Rectal smooth muscle tissue (tissue), 1 donor: ENCODE results near the gene POU1F1.
"Not testable (repeated sequence)": the region's sequence is repeated elsewhere in the genome, so short reads cannot be mapped to it uniquely, and the experiment has no call there.

ENCODE experiments used
- H3K27ac ChIP-seq: one replicate; pipeline ENCODE4 v1.7.0; 2013; ENCODE audit warnings: low read depth, low read length, inconsistent platforms
- H3K27me3 ChIP-seq: one replicate; pipeline ENCODE4 v1.7.0; 2013; ENCODE audit warnings: low read length; ENCODE audit not compliant: control insufficient read depth, insufficient read depth
- H3K36me3 ChIP-seq: one replicate; pipeline ENCODE4 v1.7.0; 2013; ENCODE audit warnings: low read length; ENCODE audit not compliant: control insufficient read depth, insufficient read depth
- H3K4me1 ChIP-seq: one replicate; pipeline ENCODE4 v1.7.0; 2013; ENCODE audit warnings: low read length; ENCODE audit not compliant: control insufficient read depth, insufficient read depth
- H3K4me3 ChIP-seq: one replicate; pipeline ENCODE4 v1.7.0; 2013; ENCODE audit warnings: low read length
- H3K9ac ChIP-seq: one replicate; pipeline ENCODE4 v1.7.0; 2013; ENCODE audit warnings: low read length

Gene POU1F1

DNA sequence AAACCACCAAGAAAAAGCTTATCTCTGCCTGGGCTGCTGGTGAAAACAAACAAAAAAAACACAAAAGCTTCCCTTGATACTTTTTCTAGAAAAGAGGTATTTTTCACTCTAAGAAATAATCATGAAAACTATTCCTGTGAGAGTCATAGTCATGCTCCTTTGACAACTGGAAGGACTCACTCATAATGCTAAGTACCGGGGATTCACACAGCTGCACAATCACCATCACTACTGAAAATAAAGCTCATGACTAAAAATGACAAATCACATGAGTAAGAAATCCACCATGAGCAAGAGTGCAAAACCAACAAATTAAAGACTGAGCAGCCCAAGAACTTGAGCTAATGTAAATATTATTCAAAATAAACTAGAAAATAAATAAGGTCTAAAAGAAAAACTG, 10.6 kb upstream of the POU1F1 start:
- no peaks in the 10 kb centered on the region for H3K36me3 ChIP-seq
- no peak overlapping the region for H3K27ac ChIP-seq
- H3K4me3 ChIP-seq: no peak overlapping the region

DNA sequence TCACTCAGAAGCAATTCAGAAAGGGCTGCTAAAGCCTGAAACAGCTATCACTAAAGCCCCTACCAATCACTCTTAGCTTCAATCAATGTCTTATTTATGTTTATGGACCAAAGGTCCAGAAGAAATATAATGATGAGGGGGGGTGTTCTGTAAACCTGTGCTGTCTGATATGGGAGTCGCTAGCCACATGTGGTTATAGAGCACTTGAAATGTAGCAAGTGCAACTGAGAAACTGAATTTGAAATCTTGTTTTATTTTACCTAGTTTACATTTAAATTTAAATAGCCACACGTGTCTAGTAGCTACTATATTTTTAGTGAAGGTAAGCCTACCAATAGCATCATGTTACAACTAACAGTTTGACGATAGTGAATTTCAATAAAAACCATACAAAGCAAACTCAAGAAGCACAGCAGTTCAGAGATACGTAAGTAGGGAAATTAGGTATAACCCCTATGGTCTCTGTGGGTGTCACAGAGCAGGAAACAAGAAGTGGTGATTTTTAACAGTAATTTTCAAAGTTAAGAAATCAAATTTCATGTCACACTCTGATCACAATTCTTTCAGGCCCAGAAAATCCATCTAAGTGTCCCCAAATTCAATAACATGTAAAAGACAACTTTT, 3.6 kb downstream of the POU1F1 start:
- no peak overlapping the region for H3K27ac ChIP-seq
- H3K27me3 ChIP-seq: no peaks in the 10 kb centered on the region
- H3K9ac ChIP-seq: no peak overlapping the region
- H3K4me1 ChIP-seq: no peaks in the 10 kb centered on the region
- no peak overlapping the region for H3K4me3 ChIP-seq
- H3K36me3 ChIP-seq: no peaks in the 10 kb centered on the region

More for the DNA sequence above, 10.6 kb upstream of the POU1F1 start:
- H3K4me1 ChIP-seq: no peaks in the 10 kb centered on the region
- no peak overlapping the region for H3K9ac ChIP-seq
- no peaks in the 10 kb centered on the region for H3K27me3 ChIP-seq

DNA sequence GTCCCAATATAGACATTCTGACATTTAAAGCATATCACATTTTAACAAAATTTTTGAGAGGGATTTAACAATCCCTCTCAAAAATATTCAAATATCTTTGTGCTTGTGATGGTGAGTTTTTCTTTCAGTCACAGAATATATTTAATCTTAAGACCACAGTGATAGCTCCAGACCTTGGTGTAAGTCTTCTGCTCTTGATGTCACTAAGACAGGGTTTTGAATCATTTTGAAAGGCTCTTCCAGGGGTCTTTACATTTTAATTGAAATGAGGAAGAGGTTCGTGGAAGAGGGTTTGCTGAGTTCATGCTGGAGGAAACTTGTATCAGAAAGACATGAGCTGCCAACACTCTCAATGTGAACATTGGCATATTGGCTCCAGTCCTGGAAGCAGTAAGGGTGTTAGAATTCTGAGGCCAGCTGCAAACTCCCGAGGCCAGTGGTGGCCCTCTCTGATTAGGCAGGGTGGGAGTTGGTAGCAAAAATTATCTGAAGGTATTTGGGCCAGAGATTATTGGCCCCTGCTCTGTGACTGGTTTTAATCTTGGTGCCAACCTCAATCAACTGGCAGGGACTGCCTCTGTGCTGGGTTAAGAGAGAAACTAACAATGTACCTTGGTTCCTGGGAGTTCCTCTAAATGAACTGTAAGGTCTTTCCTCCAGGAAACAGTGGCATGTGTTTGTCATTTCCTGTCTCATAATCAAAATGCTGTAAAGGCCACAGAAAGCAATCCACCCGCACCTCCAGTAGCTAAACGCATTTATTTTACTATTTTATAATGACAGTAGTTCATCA, 5.3 kb downstream of the POU1F1 start:
- no peak overlapping the region for H3K9ac ChIP-seq

DNA sequence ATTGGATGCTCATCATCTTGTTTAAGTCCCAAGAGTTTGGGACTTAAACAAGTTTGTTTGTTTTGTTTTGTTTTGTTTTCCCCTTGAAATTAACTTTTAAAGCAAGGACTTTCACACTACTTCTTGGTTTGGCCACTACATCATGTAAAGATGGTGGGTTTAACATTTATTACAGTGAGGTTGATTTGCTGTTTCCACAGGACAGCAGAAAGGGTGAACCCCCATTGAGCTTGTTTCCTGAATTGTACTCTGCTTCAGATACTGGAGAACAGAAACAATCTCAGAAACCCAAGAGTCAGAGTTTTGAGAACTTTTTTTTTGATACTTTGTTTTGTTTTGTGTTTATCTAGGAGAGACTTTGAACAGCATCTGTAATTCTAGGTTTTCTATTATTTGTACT, 6.7 kb downstream of the POU1F1 start:
- no peak overlapping the region for H3K27ac ChIP-seq
- no peaks in the 10 kb centered on the region for H3K36me3 ChIP-seq
- no peaks in the 10 kb centered on the region for H3K4me1 ChIP-seq
- no peak overlapping the region for H3K9ac ChIP-seq
- H3K4me3 ChIP-seq: no peak overlapping the region
- H3K27me3 ChIP-seq: no peaks in the 10 kb centered on the region

More for the DNA sequence above, 5.3 kb downstream of the POU1F1 start:
- Histone ChIP-seq H3K27ac (no peak overlapping the region), H3K36me3 (no peaks in the 10 kb centered on the region), H3K4me3 (no peak overlapping the region), H3K27me3 (no peaks in the 10 kb centered on the region), H3K4me1 (no peaks in the 10 kb centered on the region)

DNA sequence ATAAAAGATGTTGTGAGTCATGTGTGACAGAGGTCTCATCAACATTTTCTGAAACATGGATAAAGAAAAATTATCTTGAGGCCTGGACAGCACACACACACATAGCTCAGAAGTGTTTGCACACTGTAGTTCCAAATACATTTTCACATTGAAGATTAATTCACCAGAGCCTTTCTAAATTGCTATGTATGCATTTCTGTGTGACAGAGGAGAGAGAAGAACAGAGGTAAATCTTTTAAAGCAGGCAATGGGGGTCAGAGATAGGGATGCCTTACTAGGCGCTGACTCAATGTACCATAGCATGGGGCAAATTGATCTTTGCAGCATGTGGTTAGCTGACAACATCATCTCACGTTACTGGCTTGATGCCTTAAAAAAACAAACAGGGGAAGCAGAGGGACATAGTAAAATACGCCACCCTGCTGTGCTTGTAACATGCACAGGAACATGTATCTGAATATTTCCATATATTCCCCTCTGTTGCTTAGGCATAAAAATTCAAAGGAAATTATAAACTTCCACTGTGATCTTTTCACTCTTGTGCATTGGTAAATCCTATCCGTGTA, 7.7 kb downstream of the POU1F1 start:
- Histone ChIP-seq H3K4me1 (no peaks in the 10 kb centered on the region), H3K36me3 (no peaks in the 10 kb centered on the region), H3K27me3 (no peaks in the 10 kb centered on the region), H3K9ac (no peak overlapping the region), H3K27ac (no peak overlapping the region), H3K4me3 (no peak overlapping the region)

DNA sequence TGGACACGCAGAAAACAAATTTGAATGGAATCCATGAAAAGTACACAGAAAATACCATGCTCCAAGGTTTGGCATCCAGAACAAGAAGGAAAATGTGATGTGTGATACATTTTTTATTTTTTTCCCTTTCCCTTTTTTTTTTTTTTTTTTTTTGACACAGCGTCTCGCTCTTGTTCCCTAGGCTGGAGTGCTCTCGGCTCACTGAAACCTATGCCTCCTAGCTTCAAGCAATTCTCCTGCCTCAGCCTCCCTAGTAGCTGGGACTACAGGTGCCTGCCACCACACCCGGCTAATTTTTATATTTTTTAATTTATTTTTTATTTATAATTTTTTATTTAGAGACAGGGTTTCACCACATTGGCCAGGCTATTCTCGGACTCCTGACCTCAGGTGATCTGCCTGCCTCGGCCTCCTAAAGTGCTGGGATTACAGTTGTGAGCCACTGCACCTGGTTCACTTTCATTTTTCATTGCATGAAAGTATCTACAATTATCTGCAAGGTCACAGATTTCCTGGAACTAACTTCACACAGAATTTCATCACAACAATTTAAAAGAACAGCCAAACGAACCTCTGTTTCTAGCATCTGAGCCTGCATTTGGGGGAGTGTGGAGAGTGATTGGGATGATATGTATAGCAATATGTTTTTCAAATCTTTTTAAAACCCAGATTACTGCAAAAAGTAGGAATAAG, 8.3 kb downstream of the POU1F1 start:
- H3K27me3 ChIP-seq: no peaks in the 10 kb centered on the region
- no peak overlapping the region for H3K27ac ChIP-seq
- H3K4me3 ChIP-seq: no peak overlapping the region
- H3K9ac ChIP-seq: no peak overlapping the region
- no peaks in the 10 kb centered on the region for H3K36me3 ChIP-seq
- no peaks in the 10 kb centered on the region for H3K4me1 ChIP-seq

DNA sequence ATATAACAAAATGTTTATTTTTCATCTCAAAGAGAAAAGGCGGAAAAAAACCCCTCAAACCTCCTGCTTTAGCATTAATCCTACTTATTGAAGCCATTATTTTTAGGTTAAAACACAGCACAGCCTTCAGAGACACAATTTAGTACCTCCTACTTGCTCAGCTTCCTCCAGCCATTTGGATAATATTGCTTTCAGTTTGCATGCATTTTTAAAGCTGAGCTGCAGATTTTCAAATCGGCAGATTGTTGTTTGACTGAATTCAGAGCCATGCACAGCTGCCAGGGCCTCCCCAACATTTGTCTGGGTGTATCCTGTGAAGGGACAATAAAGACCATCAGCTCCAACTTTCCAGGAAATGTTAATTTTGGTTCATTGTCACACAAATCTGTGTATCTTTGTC, 14.5 kb downstream of the POU1F1 start:
- H3K27me3 ChIP-seq: no peaks in the 10 kb centered on the region
- H3K27ac ChIP-seq: no peak overlapping the region
- no peak overlapping the region for H3K4me3 ChIP-seq
- H3K36me3 ChIP-seq: no peaks in the 10 kb centered on the region
- H3K4me1 ChIP-seq: no peaks in the 10 kb centered on the region
- H3K9ac ChIP-seq: no peak overlapping the region

DNA sequence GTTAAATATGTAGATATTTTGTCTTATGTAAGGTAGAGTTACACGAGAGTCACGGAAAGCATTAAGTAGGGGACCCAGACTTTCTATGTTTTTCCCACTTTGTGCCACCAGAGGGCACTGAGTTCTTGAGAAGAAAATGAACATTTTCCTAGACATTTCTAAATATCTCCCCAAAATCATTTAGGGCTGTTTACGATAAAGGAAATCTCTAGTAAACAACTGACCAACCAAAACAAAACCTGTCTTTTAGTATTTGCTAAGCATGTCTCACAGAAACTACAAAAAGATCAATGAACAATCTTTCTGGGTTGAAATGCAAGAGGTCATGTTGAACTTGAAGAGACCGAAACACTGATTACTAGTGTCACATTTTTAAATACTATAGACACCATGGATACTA, 16.1 kb downstream of the POU1F1 start:
- no peak overlapping the region for H3K9ac ChIP-seq
- H3K27me3 ChIP-seq: no peaks in the 10 kb centered on the region
- H3K4me3 ChIP-seq: no peak overlapping the region
- no peaks in the 10 kb centered on the region for H3K36me3 ChIP-seq
- H3K4me1 ChIP-seq: no peaks in the 10 kb centered on the region
- no peak overlapping the region for H3K27ac ChIP-seq

GRCh38 chr3:87250009-87250408, 26.4 kb downstream of the POU1F1 start:
- Histone ChIP-seq H3K4me3 (no peak overlapping the region), H3K27ac (no peak overlapping the region), H3K36me3 (peaks cover 5% of the 10 kb centered on the region), H3K27me3 (no peaks in the 10 kb centered on the region), H3K4me1 (no peaks in the 10 kb centered on the region), H3K9ac (no peak overlapping the region)

DNA sequence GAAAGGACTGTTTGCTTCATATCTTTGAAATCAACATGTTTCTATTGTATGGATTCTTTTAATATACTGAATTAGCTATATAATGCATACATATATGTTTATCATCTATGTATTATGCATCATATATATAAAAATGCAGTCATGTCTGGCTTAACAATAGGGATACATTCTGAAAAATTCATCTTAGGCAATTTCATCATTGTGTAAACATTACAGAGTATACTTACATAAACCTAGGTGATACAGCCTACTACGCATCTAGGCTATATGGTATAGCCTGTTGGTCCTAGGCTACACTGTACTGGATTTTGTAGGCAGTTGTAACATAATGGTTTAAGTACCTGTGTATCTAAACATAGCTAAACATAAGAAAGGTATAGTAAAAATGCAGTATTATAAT, 27.6 kb downstream of the POU1F1 start:
- Histone ChIP-seq H3K27me3 (no peaks in the 10 kb centered on the region), H3K4me3 (no peak overlapping the region), H3K9ac (no peak overlapping the region), H3K27ac (no peak overlapping the region), H3K36me3 (peaks cover 5% of the 10 kb centered on the region), H3K4me1 (no peaks in the 10 kb centered on the region)

- H3K27me3 ChIP-seq, H3K4me1 ChIP-seq, H3K9ac ChIP-seq, H3K27ac ChIP-seq, H3K36me3 ChIP-seq, H3K4me3 ChIP-seq: not testable (repeated sequence)
Observed at GRCh38 chr3:87248231-87248630, 28.2 kb downstream of the POU1F1 start.

- no peak overlapping the region for H3K9ac ChIP-seq
- H3K36me3 ChIP-seq: no peaks in the 10 kb centered on the region
- H3K4me3 ChIP-seq: no peak overlapping the region
- no peaks in the 10 kb centered on the region for H3K4me1 ChIP-seq
- no peak overlapping the region for H3K27ac ChIP-seq
- no peaks in the 10 kb centered on the region for H3K27me3 ChIP-seq
Observed at GRCh38 chr3:87247430-87247773, 29.0 kb downstream of the POU1F1 start.
